CD4-positive, alpha-beta T cell treated with Interleukin-6 for 4 hours (primary cell): ENCODE data around the gene DCANP1.
"Not testable (repeated sequence)": the region's sequence is repeated elsewhere in the genome, so short reads cannot be mapped to it uniquely, and the experiment has no call there.

Experiments
- DNase-seq: peaks from one replicate; pipeline ENCODE4 v3.0.0-alpha.2; 2020; ENCODE audit warnings: mixed read lengths

DCANP1 gene, protein sequence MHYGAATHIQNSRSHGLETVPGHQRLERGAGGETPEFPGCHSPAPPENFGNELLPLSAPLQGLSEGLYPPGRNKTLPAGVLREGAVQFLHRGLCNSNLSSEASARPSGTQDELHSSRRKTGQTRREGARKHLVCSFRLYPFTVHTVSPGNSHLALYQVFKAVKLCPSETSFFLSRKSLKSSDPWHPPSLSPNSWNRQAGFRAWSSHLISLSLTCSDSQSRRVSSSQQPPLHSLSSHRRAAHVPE

DNA sequence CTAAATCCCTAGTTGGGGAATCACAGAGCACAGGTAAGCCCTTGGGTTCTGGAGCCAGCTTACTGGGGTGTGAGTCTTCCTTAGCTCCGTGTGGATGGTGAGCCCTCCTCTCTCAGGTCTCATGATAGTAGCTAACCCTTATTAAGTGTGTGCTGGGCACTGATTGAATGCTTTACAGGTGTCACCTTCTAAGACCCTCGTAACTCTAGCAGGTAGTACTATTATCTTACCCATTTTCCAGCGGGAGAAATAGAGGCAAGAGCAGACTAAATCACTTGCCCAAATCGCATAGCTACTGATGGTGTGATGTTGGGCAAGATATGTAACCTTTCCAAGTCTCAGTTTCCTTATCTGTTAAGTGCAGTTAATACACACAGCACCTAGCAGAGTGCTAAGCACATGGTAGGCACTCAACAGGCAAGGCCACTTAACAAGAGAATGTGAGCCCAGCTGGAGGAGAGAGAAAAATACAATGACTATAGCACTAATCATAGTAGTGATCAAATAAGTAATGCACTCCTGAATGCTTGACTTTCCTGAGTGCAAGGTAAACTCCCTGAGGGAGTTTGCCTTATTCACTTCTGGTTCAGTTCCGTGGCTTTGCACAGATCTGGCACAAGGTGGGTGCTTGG, at the start of gene DCANP1:
TSS of gene DCANP1 (minus strand) at position 51 of the 632 bp plus-strand sequence. CDS start 240 bp downstream, outside the sequence.
- no peak for DNase-seq

DNA sequence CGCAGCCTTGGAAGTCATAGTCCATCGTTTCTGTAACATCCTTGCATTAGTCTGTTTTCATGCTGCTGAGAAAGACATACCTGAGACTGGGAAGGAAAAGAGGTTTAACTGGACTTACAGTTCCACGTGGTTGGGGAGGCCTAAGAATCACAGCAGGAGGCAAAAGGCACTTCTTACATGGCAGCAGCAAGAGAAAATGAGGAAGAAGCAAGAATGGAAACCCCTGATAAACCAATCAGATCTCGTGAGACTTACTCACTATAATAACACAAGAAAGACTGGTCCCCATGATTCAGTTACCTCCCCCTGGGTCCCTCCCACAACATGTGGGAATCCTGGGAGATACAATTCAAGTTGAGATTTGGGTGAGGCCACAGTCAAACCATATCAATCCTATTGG, 48.4 kb upstream of the DCANP1 start:
- not testable (repeated sequence) for DNase-seq

- DNase-seq: no peak
Measured at GRCh38 chr5:135494196-135494595, 47.0 kb upstream of the DCANP1 start.

GRCh38 chr5:135493406-135494180, 46.4 kb upstream of the DCANP1 start:
- DNase-seq: no peak

GRCh38 chr5:135492319-135492626, 45.1 kb upstream of the DCANP1 start:
- DNase-seq: no peak

DNA sequence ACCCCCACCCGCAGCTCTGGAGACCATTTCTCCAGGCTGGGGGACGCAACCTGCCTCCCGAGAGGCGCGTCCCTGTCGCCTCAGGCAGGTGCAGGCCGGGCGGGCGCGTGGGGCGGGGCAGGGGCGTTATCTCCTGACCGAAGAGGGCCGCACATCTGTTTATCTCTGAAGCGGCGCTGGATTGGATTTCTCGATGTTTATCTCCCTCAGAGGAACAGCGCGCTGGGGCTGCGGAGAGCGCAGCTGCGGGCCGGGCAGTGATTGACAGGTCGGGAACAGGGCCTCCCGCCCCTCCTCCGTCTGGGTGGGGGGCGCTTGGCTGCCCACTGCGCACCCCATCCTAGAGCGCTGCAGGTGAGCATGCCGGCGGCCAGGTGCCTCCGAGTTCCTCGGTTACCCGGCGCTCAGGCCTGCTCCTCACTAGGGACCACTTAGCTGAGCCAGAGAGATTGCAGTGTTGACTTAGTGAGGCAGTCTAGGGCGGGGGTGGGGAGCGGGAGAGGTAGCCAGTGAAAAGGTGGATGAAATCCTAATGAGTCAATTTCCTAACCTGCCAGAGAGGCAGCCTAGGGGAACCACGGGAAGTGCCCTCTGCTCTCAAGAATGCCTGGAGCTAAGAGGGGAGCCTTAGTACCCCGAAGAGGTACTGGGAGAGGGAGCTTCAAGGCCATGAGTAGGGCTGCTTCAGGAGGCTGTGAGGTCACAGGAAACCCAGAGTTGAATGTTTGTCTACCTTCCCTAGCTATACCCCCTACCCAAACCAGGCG, 44.6 kb upstream of the DCANP1 start:
- DNase-seq: no peak

GRCh38 chr5:135491038-135491551, 43.9 kb upstream of the DCANP1 start:
- no peak for DNase-seq

GRCh38 chr5:135490245-135491037, 43.3 kb upstream of the DCANP1 start:
- no peak for DNase-seq

DNA sequence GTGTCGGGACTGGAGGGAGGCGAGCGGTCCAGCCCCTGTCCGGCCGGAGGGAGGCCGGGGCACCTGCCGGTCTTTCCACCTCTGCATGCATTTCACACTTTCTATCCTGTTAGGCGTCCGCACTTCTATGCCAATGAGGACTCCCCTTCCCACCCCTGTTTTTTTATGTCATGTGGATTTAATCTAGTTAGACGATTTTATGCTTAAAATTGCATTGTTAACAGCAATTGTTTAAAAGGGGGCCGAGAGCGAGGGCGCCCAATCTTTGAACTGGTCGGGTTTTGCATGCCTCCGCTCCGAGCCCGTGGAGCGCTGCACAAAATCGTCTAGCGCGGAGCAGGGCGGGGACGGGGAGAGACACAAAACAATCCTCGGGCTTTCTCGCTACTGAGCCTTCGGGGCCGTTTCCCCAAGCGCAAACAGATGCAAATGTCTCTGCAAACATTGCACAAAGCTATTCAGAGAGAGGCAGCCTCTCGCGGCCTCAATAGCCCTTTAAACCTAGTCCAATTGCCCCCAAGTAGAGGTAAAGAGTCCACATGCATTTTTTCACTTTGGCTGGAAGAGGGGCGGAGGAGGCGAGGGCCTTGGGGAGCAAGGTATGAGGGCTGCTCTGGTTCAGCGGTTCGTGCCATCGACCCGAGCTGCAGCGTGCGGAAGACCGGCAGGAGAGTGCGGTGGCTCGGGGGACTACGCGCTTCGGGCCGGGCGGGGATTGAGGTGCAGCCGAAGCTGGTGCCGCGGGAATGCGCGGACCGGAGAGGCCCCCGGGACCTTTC, 42.5 kb upstream of the DCANP1 start:
- no peak for DNase-seq

DNA sequence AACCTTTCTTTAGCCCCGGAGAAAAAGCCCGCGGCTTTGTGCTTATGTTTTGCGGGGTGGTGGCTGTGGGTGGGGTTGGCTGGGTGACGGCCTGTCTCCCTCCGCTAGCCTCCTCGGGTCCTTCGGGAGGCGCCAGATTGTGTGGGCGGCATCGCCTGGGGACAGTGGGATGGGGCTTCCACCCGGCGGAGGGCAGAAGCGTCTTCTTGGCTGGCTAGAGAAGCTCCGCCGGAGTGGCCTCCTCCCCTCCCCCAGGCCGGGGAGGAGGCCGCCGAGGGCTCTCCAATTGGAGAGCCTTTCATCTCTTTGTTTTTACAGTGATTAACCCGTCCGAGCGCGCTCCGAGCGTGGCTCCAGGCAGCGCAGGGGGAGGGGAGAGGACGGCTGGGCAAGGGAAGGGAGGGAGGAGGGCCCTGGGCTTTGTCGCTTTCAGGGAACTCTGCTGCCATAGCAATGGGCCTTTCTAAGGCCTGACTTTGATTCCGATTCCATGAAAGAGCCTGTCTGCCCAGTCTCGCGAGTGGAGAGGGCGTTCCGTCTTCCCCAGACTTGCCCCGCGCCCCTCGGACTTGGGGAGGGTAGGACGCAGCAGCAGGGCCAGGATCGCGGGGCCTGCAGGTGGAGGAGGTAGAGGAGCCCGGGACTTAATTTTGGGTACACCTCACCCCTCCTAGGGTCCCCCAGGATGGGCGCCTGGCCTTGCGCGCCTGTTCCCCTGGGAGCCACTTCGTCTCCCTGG, 41.7 kb upstream of the DCANP1 start:
- no peak for DNase-seq

GRCh38 chr5:135487839-135488514, 40.8 kb upstream of the DCANP1 start:
- DNase-seq: no peak

GRCh38 chr5:135487037-135487395, 39.9 kb upstream of the DCANP1 start:
- no peak for DNase-seq

DNA sequence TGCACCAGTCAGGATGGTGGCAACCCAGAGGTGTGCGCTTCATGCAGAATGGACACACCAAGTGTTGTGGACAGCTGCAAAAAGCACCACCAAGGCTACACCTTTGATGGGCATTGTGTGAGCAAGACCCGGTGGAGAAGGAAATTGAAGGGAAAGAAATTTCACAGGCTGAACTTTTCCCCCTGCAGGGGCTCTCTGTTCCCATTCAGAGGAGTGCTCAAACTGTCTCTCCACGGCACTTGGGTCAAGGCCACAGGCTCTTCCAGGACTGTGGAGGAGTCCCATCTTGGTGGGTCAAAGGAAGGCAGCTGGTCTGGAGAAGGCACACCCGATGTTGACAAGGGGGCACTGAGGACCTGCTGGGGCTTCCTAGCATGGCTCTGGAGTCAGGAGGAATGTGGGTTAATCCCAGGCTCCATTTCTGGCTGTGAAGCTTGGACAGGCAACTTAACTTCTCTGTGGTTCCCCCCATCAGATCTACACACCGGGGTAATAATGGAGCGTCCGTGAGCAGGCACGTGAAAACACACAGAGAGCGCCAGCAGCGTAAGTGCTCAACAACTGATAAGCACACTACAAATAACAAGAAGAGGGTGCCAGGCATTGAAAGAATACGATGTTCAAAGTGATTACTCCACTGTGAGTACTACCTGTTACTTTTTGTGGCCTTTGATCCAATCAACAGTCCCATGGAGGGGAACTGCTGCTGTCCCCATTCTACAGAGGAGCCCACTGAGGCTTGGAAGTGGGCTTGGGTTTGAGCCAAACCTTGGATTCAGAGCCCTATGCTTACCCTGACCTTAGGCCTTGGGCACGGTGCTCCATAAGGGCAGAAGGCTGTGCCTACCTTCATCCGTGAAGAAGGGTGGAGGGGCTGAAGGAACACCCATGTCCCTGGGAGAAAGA, 39.2 kb upstream of the DCANP1 start:
- DNase-seq: no peak

DNA sequence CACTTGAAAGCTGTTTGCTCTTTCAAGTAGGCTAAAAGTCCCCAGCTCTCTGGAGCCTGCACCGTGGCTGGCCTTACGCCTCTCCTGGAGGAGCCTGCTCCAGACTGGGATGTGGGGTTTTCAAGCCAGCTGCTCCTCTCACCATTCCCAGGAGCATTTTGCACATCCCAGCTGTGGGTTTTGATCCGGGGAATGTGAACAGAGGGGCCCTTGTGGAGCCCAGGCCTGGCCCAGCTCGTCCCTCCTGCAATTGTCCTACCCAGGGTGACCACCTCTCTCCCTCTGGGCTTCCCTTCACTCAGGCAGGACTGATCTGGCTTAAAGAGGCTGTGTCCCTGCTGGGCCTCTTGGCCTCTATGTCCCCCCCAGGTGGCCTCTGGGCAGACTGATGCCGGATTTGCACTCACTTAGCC, 37.5 kb upstream of the DCANP1 start:
- no peak for DNase-seq

DNA sequence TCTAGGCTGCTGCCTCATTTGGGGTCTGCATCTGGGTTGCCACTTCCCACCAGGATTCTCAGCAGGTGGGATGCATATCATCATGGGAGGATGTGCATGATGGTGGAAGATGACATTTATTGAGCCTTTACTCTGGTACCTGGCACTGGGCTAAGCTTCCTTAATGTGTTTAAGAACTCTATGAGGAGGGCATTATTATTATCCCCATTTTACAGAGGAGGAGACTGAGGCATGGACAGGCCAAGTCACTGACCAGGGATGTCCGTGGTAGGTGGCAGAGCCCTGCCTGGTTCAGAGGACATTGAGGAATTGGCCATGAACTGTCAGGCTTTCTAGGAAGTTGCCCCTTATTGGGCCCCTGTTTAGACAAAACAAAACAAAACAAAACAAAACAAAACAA, 36.1 kb upstream of the DCANP1 start:
- no peak for DNase-seq

DNA sequence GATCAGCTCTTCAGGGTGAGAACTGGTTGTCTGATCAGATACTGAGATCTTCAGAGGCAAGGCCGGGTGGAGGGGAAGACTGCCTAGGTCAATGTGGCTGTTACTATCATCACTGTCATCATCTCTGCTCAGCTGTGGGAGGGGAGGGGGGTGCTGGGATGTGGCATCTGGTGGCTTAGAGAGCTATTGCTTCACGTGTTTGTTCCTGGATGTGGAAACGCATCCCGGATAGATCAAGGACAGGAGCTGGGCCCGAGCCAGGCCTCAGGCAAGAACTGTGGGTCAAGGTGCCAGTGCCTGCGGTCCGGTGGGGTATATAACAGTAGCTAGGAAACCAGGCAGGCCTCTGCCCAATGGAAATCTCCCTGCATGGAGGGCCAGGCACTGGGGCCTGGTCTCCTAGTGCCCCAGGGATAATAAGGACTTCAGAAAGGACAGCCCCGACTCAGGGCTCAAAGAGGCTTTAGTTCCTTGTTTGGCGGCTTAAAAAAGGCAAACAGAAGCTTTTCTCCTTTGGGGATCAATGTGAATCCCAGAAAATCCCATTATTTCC, 35.3 kb upstream of the DCANP1 start:
- DNase-seq: no peak

GRCh38 chr5:135481909-135482311, 34.8 kb upstream of the DCANP1 start:
- no peak for DNase-seq

GRCh38 chr5:135481387-135481786, 34.2 kb upstream of the DCANP1 start:
- DNase-seq: no peak

DNA sequence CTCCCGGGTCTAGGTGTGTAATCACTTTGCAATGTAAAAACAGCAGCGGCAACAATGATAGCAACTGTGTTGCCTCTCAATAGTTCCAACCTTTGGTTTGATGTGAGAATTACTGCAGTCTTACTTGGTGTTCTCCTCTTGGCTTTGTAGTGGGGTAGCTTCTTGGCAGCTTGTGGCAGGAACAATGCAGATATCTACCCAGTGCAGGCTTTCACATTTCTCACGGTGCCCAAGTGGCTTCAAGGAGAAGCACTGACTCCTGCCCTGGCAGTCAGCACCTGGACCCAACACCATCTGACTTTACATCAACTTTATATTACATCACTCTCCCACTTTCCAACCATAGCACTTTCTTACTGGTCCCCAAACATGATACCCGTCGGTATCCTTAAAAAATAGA, 33.4 kb upstream of the DCANP1 start:
- DNase-seq: no peak
